GM12872 (cell line): ENCODE measurements around the gene GRPEL1.

Source experiments
- TF ChIP-seq, protein P1 (sequence below): IDR thresholded peaks from 3 replicates; pipeline ENCODE4 v1.5.1; 2011; ENCODE audit warnings: low read depth, mild to moderate bottlenecking, low read length, moderate library complexity; ENCODE audit not compliant: insufficient read depth

Gene GRPEL1

GRCh38 chr4:7066006-7066405 is 1.9 kb downstream of the GRPEL1 start:
- TF ChIP-seq, protein P1, sequence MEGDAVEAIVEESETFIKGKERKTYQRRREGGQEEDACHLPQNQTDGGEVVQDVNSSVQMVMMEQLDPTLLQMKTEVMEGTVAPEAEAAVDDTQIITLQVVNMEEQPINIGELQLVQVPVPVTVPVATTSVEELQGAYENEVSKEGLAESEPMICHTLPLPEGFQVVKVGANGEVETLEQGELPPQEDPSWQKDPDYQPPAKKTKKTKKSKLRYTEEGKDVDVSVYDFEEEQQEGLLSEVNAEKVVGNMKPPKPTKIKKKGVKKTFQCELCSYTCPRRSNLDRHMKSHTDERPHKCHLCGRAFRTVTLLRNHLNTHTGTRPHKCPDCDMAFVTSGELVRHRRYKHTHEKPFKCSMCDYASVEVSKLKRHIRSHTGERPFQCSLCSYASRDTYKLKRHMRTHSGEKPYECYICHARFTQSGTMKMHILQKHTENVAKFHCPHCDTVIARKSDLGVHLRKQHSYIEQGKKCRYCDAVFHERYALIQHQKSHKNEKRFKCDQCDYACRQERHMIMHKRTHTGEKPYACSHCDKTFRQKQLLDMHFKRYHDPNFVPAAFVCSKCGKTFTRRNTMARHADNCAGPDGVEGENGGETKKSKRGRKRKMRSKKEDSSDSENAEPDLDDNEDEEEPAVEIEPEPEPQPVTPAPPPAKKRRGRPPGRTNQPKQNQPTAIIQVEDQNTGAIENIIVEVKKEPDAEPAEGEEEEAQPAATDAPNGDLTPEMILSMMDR, result no peak

- TF ChIP-seq, protein P1, result no peak
Observed at GRCh38 chr4:7063362-7063761, 4.5 kb downstream of the GRPEL1 start.

DNA sequence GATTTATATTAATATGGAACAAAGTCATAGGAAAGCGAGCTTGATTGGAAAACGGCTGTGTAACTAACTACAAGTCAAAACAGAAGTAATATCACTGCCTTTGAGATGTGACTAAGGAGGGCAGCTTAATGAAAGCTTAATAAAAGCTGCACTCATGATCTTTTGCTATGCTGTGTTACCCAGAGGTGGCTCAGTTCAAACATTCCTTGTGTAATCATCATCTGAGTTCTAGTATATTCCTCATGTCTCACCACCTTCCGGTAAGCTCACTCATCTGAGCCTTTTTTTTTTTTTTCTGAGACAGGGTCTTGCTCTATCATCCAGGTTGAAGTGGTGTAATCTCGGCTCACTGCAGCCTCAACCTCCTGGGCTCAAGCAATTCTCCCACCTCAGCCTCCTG is 5.0 kb downstream of the GRPEL1 start:
- TF ChIP-seq, protein P1, result no peak

GRCh38 chr4:7061815-7062214 is 6.0 kb downstream of the GRPEL1 start:
- TF ChIP-seq, protein P1, result no peak

- TF ChIP-seq, protein P1, result no peak
Observed at GRCh38 chr4:7060346-7061150, 7.3 kb downstream of the GRPEL1 start.

- TF ChIP-seq, protein P1, result no peak
Observed at GRCh38 chr4:7059662-7060061, 8.2 kb downstream of the GRPEL1 start.

DNA sequence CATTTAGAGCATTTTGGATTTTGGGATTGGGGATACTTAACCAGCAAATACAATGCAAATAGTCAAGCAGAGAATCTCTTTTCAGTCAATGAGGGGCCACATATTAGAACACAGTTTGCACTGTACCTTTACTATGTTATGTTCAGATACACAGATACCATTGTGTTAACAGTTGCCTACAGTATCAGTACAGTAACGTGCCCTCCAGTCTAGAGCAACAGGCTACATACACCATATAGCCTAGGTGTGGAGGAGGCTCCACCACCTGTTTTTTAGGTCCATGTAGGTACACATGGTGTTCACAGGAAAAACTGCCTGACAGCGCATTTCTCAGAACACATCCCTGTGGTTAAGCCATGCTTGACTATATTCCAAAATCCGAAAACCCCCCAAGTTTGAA is 9.1 kb downstream of the GRPEL1 start:
- TF ChIP-seq, protein P1, result no peak
